NB4 (cell line): ENCODE results near the gene SAMD13.

Experiments used
- CTCF ChIP-seq: IDR thresholded peaks from one replicate; pipeline ENCODE4 v1.5.1; 2012; ENCODE audit warnings: low read depth, low read length
- MAX ChIP-seq: IDR thresholded peaks from 2 replicates; pipeline ENCODE4 v1.6.1; 2011; ENCODE audit warnings: low read depth, low read length
- MYC ChIP-seq: IDR thresholded peaks from 2 replicates; pipeline ENCODE4 v1.6.1; 2011; ENCODE audit warnings: low read depth, low read length
- POLR2A ChIP-seq: IDR thresholded peaks from 2 replicates; pipeline ENCODE4 v1.6.1; 2011; ENCODE audit warnings: mild to moderate bottlenecking; ENCODE audit not compliant: insufficient read length; ENCODE audit errors: extremely low read depth

GRCh38 chr1:84286071-84286470 is 15.4 kb upstream of the SAMD13 start:
- TF ChIP-seq CTCF (no peak), POLR2A (no peak), MYC (no peak), MAX (no peak)
